Loucy (cell line): ENCODE data around the gene KCNN2.

Source experiments
- CTCF ChIP-seq: fragments of 200-600 bp; sonication (generic); conservative IDR thresholded peaks from 2 replicates; pipeline ENCODE4 v1.5.1; 2014; ENCODE audit warnings: mild to moderate bottlenecking, antibody characterized with exemption, low read length
- EZH2phosphoT487 ChIP-seq: fragments of 200-600 bp; IDR thresholded peaks from 2 replicates; pipeline ENCODE4 v1.6.1; 2018; ENCODE audit warnings: antibody characterized with exemption, mild to moderate bottlenecking, moderate library complexity, borderline replicate concordance

GRCh38 chr5:114358329-114358728 lies 3.5 kb upstream of the KCNN2 start:
- TF ChIP-seq CTCF (no peak), EZH2phosphoT487 (no peak)
